ENCODE results near the gene ADCK2.
"Not testable (repeated sequence)": the region's sequence is repeated elsewhere in the genome, so short reads cannot be mapped to it uniquely, and the experiment has no call there.

Gene ADCK2

GRCh38 chr7:140697447-140698143 is 24.9 kb downstream of the ADCK2 start:
- DNase-seq = no peak

DNA sequence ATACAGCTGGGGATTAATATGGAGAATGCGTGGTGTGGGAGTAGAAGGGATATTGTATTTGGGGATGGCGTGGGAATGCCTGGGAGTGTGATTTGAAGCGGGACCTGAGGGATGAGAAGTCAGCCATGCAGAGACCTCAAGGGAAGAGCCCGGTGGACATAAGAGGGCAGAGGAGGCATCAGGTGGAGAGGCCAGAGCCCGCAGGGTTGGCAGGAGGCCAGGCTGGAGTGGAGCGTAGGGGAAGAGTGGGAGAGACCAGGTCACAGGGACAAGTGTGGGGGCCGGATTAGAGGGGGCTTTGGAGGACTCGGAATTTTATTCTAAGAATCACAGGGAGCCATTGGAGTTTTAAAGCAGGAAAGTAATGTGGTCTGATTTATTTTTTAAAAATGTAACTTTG is 25.7 kb downstream of the ADCK2 start:
- no peak for DNase-seq

DNA sequence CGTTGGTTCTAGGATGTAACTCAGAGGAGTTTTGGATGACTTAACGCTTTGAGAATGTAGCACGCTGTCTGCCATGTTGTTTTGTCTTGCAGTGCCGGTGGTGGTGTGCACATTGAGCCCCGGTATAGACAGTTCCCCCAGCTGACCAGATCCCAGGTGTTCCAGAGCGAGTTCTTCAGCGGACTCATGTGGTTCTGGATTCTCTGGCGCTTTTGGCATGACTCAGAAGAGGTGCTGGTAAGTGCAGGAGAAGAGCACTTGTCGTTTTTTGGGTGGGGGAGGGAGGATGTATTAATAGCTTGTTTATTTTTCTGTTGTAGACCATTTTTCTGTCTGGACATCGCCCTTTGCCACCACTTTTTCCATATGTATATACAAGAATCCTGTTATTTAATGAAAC is 30.0 kb downstream of the ADCK2 start:
- DNase-seq = no peak

- DNase-seq = no peak
Measured at GRCh38 chr7:140704205-140704604, 31.5 kb downstream of the ADCK2 start.

DNA sequence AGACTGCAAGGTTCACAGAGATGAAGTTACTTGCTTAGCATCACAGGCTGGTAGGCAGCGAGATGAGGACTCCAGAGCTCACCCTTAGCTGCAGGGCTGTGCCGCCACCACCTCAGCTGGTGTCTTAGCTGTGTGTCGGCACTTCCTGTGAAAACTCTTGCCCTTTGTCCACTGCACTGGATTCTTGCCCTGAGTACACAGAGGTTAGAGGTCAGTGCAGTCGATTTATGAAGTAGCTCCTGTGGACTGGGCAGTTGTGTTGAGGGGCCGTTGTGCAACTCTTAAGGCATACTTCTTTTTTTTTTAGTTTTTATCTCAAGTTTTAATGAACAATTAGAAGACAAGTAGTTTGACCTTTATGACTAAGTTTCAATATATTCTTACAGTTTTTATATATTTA is 34.4 kb downstream of the ADCK2 start:
- DNase-seq = no peak

DNA sequence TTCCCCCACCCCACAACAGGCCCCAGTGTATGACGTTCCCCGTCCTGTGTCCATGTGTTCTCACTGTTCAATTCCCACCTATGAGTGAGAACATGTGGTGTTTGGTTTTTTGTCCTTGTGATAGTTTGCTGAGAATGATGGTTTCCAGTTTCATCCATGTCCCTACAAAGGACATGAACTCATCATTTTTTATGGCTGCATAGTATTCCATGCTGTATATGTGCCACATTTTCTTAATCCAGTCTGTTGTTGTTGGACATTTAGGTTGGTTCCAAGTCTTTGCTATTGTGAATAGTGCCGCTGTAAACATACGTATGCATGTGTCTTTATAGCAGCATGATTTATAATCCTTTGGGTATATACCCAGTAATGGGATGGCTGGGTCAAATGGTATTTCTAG is 36.0 kb downstream of the ADCK2 start:
- not testable (repeated sequence) for DNase-seq

DNA sequence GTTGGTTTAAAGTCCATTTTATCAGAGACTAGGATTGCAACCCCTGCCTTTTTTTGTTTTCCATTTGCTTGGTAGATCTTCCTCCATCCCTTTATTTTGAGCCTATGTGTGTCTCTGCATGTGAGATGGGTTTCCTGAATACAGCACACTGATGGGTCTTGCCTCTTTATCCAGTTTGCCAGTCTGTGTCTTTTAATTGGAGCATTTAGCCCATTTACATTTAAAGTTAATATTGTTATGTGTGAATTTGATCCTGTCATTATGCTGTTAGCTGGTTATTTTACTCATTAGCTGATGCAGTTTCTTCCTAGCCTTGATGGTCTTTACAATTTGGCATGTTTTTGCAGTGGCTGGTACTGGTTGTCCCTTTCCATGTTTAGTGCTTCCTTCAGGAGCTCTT is 39.6 kb downstream of the ADCK2 start:
- DNase-seq = not testable (repeated sequence)

DNA sequence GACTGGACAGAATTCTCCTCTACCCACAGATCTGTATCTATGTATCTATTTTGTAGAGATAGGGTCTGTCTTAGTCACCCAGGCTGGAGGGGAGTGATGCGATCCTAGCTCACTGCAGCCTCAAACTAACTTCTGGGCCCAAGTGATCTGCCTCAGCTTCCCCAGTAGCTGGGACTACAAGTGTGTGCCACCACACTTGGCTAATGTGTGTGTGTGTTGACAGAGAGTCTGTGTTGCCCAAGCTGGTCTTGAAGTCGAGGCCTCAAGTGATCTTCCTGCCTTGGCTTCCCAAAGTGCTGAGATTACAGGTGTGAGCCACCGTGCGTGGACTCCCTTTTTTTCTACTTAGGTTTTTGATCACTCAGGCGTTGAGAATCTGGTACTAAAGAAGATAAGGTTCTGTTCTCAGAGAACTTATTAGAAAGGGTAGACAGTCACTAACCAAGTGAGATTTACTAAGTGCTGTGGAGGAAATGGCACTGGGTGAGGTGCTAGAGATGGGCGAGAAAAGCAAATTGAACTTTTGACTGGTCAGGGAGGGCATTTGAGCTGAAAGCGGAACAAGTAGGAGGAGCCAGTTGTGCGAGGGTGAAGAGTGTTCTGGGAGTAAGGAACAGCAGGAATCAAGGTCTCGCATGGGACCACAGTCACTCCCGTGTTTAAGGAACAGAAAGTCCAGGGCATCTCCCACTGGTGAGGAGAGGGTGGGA is 41.7 kb downstream of the ADCK2 start:
- no peak for DNase-seq

DNA sequence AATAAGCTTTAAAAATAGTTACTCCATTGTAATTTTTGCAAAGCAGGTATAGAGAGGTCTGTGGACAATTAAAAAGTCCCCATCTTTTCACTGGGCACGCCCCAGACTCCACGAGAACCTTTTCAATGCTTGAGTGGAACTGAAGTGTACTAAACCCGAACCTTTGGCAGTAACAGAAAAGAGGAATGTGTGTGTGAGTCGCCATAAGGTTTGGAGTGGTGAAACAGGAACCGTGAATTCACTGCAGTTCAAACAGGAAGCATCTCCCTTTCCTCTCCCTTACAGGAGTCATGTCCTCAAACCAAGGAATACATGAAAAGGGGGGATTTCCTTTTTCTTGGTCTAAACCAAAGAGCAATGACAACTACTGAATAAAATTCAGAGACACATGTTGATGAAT is 47.0 kb downstream of the ADCK2 start:
- peak; percentile 49 for DNase-seq

DNA sequence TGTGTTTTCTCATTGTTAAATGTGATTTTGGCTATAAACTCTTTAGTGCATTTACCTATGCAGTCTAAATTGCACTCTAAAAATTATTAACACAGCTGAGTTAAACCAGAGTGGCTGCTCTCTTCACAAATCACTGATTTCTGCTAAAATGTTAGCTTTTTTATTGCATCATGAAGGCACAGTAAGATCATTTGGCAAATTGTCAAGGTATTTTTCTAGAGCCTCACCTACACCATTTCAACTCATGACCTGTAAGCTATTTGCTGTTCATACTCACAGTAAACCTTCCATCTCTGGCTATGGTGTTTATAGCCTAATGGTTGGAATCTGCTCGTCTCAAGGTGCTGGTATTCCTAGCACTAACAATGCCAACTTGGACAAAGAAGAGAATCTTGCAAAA is 49.5 kb downstream of the ADCK2 start:
- no peak for DNase-seq

DNA sequence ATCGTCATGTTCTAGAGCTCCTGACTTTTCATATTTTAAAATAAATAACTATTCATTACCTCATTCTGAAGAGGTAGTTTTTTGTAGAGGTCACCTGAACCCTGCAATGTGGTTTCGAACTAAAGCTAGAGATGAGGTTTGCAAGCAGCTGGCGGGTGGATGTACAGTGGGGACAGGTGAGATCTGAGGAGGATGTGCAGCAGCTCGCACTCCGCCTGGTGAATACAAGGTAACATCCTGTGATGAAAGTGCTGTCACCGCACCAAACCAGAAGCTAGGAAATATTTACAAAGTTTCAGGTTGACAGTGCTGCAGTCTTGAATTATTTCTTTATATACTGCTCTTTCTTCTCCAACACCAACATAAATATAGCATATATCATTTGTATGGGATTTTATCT is 50.3 kb downstream of the ADCK2 start:
- DNase-seq = no peak

- DNase-seq = no peak
Measured at GRCh38 chr7:140723574-140723973, 50.8 kb downstream of the ADCK2 start.

- no peak for DNase-seq
Measured at GRCh38 chr7:140724706-140725105, 52.0 kb downstream of the ADCK2 start.

- DNase-seq = no peak
Measured at GRCh38 chr7:140726281-140726680, 53.5 kb downstream of the ADCK2 start.

- no peak for DNase-seq
Measured at GRCh38 chr7:140732416-140732815, 59.7 kb downstream of the ADCK2 start.

GRCh38 chr7:140734096-140734495 is 61.4 kb downstream of the ADCK2 start:
- DNase-seq = no peak

GRCh38 chr7:140734729-140735128 is 62.0 kb downstream of the ADCK2 start:
- DNase-seq = no peak

GRCh38 chr7:140738280-140738679 is 65.5 kb downstream of the ADCK2 start:
- no peak for DNase-seq

GRCh38 chr7:140743255-140743654 is 70.5 kb downstream of the ADCK2 start:
- DNase-seq = not testable (repeated sequence)

GRCh38 chr7:140744005-140744404 is 71.3 kb downstream of the ADCK2 start:
- DNase-seq = no peak

Measured in GF-D8 (cell line).